ENCODE data around the gene CHIT1.

- TF ChIP-seq POLR2A (IDR thresholded peaks at IDR 0.05; ENCODE audit: extremely low read depth, insufficient read length) (no peak), MAX (IDR thresholded peaks at IDR 0.05; ENCODE audit: low read depth, low read length) (no peak), MYC (IDR thresholded peaks at IDR 0.05; ENCODE audit: low read depth, low read length) (no peak)
- TF ChIP-seq, protein P1, sequence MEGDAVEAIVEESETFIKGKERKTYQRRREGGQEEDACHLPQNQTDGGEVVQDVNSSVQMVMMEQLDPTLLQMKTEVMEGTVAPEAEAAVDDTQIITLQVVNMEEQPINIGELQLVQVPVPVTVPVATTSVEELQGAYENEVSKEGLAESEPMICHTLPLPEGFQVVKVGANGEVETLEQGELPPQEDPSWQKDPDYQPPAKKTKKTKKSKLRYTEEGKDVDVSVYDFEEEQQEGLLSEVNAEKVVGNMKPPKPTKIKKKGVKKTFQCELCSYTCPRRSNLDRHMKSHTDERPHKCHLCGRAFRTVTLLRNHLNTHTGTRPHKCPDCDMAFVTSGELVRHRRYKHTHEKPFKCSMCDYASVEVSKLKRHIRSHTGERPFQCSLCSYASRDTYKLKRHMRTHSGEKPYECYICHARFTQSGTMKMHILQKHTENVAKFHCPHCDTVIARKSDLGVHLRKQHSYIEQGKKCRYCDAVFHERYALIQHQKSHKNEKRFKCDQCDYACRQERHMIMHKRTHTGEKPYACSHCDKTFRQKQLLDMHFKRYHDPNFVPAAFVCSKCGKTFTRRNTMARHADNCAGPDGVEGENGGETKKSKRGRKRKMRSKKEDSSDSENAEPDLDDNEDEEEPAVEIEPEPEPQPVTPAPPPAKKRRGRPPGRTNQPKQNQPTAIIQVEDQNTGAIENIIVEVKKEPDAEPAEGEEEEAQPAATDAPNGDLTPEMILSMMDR (IDR thresholded peaks at IDR 0.05; ENCODE audit: low read depth, low read length) = no peak
These were observed 13.9 kb downstream of the CHIT1 start for GRCh38 chr1:203215573-203215972.
